CD8-positive, alpha-beta memory T cell (primary cell): ENCODE measurements around the gene TMCO1. TPM values are rescaled to one million over a fixed set of nuclear protein-coding genes. Genes with fewer than 3 reads are reported as not detected.
A peak's percentile ranks its signal among the peaks of the same experiment; 100 is the strongest.
"Not testable (repeated sequence)": the region's sequence is repeated elsewhere in the genome, so short reads cannot be mapped to it uniquely, and the experiment has no call there.

Experiments
- CTCF ChIA-PET: fragments of 350-600 bp; sonication (Branson Sonifier 250); formaldehyde crosslinking; loops from one replicate; lab custom pipeline; 2021; ENCODE audit warnings: antibody characterized with exemption; lab: Charles Lee
- POLR2A ChIA-PET: fragments of 350-600 bp; sonication (Branson Sonifier 250); formaldehyde crosslinking; loops from one replicate; lab custom pipeline; 2021; ENCODE audit warnings: antibody characterized with exemption; lab: Charles Lee
- DNase-seq, 5 donors: peaks; one replicate each; pipeline versions ENCODE4 v3.0.0 to v3.0.0-alpha.2; 2020 to 2022; ENCODE audit warnings: mixed read lengths in 1 of 5
- H3K27ac ChIP-seq: one replicate; pipeline ENCODE4 v1.7.0; 2013; ENCODE audit warnings: low read depth, mild to moderate bottlenecking, low read length, moderate library complexity
- H3K27me3 ChIP-seq: 2 replicates; pipeline ENCODE4 v1.7.0; 2013; ENCODE audit warnings: low read length, mild to moderate bottlenecking; ENCODE audit not compliant: insufficient read depth, poor library complexity, severe bottlenecking
- H3K36me3 ChIP-seq: 2 replicates; pipeline ENCODE4 v1.7.0; 2013; ENCODE audit warnings: mild to moderate bottlenecking, low read length, moderate library complexity; ENCODE audit not compliant: insufficient read depth
- H3K4me1 ChIP-seq: 2 replicates; pipeline ENCODE4 v1.7.0; 2013; ENCODE audit warnings: mild to moderate bottlenecking, low read length, moderate library complexity; ENCODE audit not compliant: insufficient read depth
- H3K4me3 ChIP-seq: 2 replicates; pipeline ENCODE4 v1.7.0; 2013; ENCODE audit warnings: mild to moderate bottlenecking, low read length
- H3K9me3 ChIP-seq: 2 replicates; pipeline ENCODE4 v1.7.0; 2013; ENCODE audit warnings: mild to moderate bottlenecking, low read length
- H3K27ac Mint-ChIP-seq, 8 donors: one replicate each; pipeline ENCODE4 v1.8.0; 2020 to 2021; ENCODE audit warnings: mixed read lengths in 8 of 8, mild to moderate bottlenecking in 6 of 8, inconsistent platforms in 3 of 8, moderate library complexity in 3 of 8
- H3K27me3 Mint-ChIP-seq, 2 donors: one replicate each; pipeline ENCODE4 v1.8.0; 2020 to 2021; ENCODE audit warnings: mixed read lengths in 2 of 2, mild to moderate bottlenecking in 1 of 2, moderate library complexity in 1 of 2
- H3K36me3 Mint-ChIP-seq, 3 donors: one replicate each; pipeline ENCODE4 v1.8.0; 2020 to 2021; ENCODE audit warnings: mixed read lengths in 3 of 3, inconsistent platforms in 1 of 3, mild to moderate bottlenecking in 1 of 3
- H3K4me1 Mint-ChIP-seq, 3 donors: one replicate each; pipeline ENCODE4 v1.8.0; 2020 to 2021; ENCODE audit warnings: mixed read lengths in 3 of 3, inconsistent platforms in 1 of 3, mild to moderate bottlenecking in 1 of 3
- H3K4me3 Mint-ChIP-seq, 7 donors: one replicate each; pipeline ENCODE4 v1.8.0; 2020 to 2021; ENCODE audit warnings: mixed read lengths in 7 of 7, mild to moderate bottlenecking in 6 of 7, moderate library complexity in 4 of 7, inconsistent platforms in 2 of 7
- H3K9me3 Mint-ChIP-seq, 5 donors: one replicate each; pipeline ENCODE4 v1.8.0; 2020 to 2022; ENCODE audit warnings: mixed read lengths in 5 of 5, mild to moderate bottlenecking in 3 of 5, moderate library complexity in 2 of 5, inconsistent platforms in 1 of 5
- polyA plus RNA-seq: library from polyadenylated mRNA; unstranded; fragments of 300-500 nt; fragmentation: Illumina TruSeq; gene quantifications from one replicate; pipeline ENCODE4 v1.2.3, GENCODE V29; 2021
- total RNA-seq, 2 experiments: library from RNA; stranded (reverse); gene quantifications; one replicate each; pipeline ENCODE4 v1.2.3, GENCODE V29; 2021

TMCO1 gene
- total and polyA plus RNA-seq, 3 experiments from 2014 or later = 102 to 148 (median 112) TPM

DNA sequence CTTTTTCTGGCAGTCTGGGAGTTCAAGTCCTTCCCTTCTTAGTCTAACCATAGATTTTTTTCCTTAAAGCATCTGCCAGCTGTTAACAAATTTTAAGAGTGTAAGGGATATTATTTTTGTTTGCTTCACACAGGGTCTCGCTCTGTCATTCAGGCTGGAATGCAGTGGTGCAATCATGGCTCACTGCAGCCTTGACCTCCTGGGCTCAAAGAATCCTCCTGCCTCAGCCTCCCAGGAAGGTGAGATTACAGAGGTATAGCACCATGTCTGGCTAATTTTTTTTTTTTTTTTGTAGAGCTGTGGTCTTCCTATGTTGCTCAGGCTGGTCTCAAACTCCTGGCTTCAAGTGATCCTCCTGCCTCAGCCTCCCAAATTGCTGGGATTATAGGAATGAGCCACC is 23.8 kb downstream of the TMCO1 start:
- CTCF ChIA-PET = interaction anchor here (1.2 to 1.4 kb wide), 2 partner anchors 11 to 144 kb away, joined by 3 read pairs; no protein-coding TSS in a partner anchor
- DNase-seq, POLR2A ChIA-PET, H3K9me3 Mint-ChIP-seq, H3K4me3 ChIP-seq, H3K27ac ChIP-seq, H3K27me3 Mint-ChIP-seq, H3K9me3 ChIP-seq, H3K27me3 ChIP-seq, H3K4me1 ChIP-seq, H3K4me3 Mint-ChIP-seq, H3K27ac Mint-ChIP-seq: not testable (repeated sequence)
- peaks cover 37% of the 10 kb centered on the region for H3K36me3 ChIP-seq
- Mint-ChIP-seq H3K4me1 (peaks cover 12 to 25% (median 14%) of the 10 kb centered on the region in 3 donors), H3K36me3 (peaks cover 10 to 75% (median 23%) of the 10 kb centered on the region in 3 donors)

GRCh38 chr1:165742194-165742593 is 26.5 kb downstream of the TMCO1 start:
- H3K27me3 Mint-ChIP-seq = no peaks in the 10 kb centered on the region
- H3K36me3 Mint-ChIP-seq = peaks cover 10 to 77% (median 23%) of the 10 kb centered on the region in 3 donors
- no peak overlapping the region for H3K4me3 Mint-ChIP-seq
- DNase-seq = no peak
- peaks cover 14 to 31% (median 29%) of the 10 kb centered on the region in 3 donors for H3K4me1 Mint-ChIP-seq
- Histone ChIP-seq H3K9me3 (no peaks in the 10 kb centered on the region), H3K27me3 (no peaks in the 10 kb centered on the region), H3K4me3 (no peak overlapping the region), H3K4me1 (no peaks in the 10 kb centered on the region), H3K27ac (no peak overlapping the region), H3K36me3 (peaks cover 37% of the 10 kb centered on the region)
- H3K27ac Mint-ChIP-seq = peak overlapping the region in 2 of 8 donors; percentile 14 to 47
- POLR2A ChIA-PET = no interaction called here
- no peaks in the 10 kb centered on the region for H3K9me3 Mint-ChIP-seq
- CTCF ChIA-PET = interaction anchor here (1.5 kb wide), 1 partner anchor 11 kb away, joined by 4 read pairs; no protein-coding TSS in a partner anchor

DNA sequence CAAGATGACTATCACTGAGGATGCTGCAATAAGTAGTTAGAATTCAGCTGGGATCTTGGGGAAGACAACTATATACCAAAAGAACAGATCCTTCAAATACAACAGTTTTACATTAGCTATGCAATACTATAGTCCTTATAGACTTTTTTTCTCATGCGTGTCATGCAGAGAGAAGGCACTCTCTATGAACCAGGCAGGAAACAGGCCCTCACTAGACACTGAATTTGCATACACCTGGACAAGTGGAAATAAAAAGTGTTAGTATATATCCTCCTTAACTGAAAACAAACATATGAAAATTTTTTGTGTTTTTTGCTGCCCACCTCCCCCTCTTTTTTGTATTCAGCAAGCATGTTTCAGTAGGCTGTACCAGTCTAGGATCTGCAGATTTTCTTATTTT is 29.9 kb downstream of the TMCO1 start:
- no peak overlapping the region for H3K4me3 Mint-ChIP-seq
- H3K36me3 Mint-ChIP-seq = peaks cover 8 to 82% (median 16%) of the 10 kb centered on the region in 3 donors
- no peaks in the 10 kb centered on the region for H3K4me1 ChIP-seq
- POLR2A ChIA-PET = no interaction called here
- H3K27ac ChIP-seq = no peak overlapping the region
- H3K9me3 ChIP-seq = no peaks in the 10 kb centered on the region
- peaks cover 16 to 31% (median 25%) of the 10 kb centered on the region in 3 donors for H3K4me1 Mint-ChIP-seq
- H3K36me3 ChIP-seq = peaks cover 39% of the 10 kb centered on the region
- no peak overlapping the region for H3K4me3 ChIP-seq
- H3K9me3 Mint-ChIP-seq = no peaks in the 10 kb centered on the region
- no peak for DNase-seq
- H3K27ac Mint-ChIP-seq = peak overlapping the region in 2 of 8 donors; percentile 5 to 51
- H3K27me3 Mint-ChIP-seq = no peaks in the 10 kb centered on the region
- CTCF ChIA-PET = no interaction called here
- no peaks in the 10 kb centered on the region for H3K27me3 ChIP-seq

DNA sequence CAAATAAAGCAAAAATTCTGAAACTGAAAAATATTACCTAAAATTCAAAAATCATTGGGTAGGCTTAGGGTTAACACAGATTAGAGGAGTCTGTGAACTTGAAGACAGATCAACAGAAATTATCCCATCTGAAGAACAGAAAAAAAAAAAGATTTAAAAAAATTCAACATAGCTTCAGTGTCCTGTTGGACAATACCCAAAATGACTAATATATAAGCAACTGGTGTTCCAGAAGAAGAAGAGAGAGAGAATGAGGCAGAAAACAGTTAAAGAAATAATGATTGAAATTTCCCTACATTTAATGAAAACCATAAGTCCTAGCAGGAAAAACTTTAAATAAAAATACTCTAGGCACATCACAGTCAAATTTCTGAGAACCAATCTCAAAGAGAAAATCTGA is 31.5 kb downstream of the TMCO1 start:
- no peak overlapping the region for H3K27ac ChIP-seq
- Mint-ChIP-seq H3K4me3 (no peak overlapping the region), H3K36me3 (peaks cover 8 to 82% (median 13%) of the 10 kb centered on the region in 3 donors), H3K27ac (peak overlapping the region in 3 of 8 donors; percentile 21 to 44 (median 42)), H3K27me3 (no peaks in the 10 kb centered on the region), H3K9me3 (no peaks in the 10 kb centered on the region), H3K4me1 (peaks cover 14 to 31% (median 25%) of the 10 kb centered on the region in 3 donors)
- no peak overlapping the region for H3K4me3 ChIP-seq
- ChIA-PET CTCF (interaction anchor here (1.6 kb wide), 1 partner anchor 89 kb away, joined by 3 read pairs; no protein-coding TSS in a partner anchor), POLR2A (no interaction called here)
- no peak for DNase-seq
- H3K36me3 ChIP-seq = peaks cover 28% of the 10 kb centered on the region
- H3K27me3 ChIP-seq = no peaks in the 10 kb centered on the region
- H3K4me1 ChIP-seq = no peaks in the 10 kb centered on the region
- no peaks in the 10 kb centered on the region for H3K9me3 ChIP-seq

DNA sequence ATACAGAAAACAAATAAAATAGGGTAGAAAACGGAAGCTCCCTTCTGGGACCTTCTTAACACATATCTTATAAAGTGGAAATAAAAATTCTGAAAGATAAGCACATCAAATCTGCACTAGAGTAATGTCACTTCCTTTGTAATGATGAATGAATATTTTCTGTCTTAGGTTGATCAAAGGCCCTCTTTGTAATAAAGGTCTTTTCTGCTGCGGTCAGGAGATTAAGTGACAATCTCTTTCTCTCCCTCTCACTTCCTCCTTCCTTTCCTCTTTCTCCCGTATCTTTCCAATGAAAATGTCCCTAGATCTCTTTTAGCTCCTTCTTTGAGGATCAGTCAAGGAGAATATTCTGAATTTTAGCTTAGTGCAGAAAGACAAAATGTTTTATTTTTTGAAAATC is 33.8 kb downstream of the TMCO1 start:
- no peaks in the 10 kb centered on the region for H3K4me1 ChIP-seq
- H3K9me3 Mint-ChIP-seq = no peaks in the 10 kb centered on the region
- H3K36me3 Mint-ChIP-seq = peaks cover 3 to 72% (median 4%) of the 10 kb centered on the region in 3 donors
- H3K27ac ChIP-seq = no peak overlapping the region
- no peaks in the 10 kb centered on the region for H3K27me3 Mint-ChIP-seq
- no peak overlapping the region for H3K4me3 ChIP-seq
- POLR2A ChIA-PET = interaction anchor here (1.0 kb wide), 1 partner anchor 21 kb away, joined by 3 read pairs; no protein-coding TSS in a partner anchor
- H3K4me1 Mint-ChIP-seq = peaks cover 9 to 25% (median 25%) of the 10 kb centered on the region in 3 donors
- H3K36me3 ChIP-seq = peaks cover 9% of the 10 kb centered on the region
- no peaks in the 10 kb centered on the region for H3K9me3 ChIP-seq
- H3K4me3 Mint-ChIP-seq = no peak overlapping the region
- no peak for DNase-seq
- no peaks in the 10 kb centered on the region for H3K27me3 ChIP-seq
- peak overlapping the region in 3 of 8 donors; percentile 0 to 43 (median 41) for H3K27ac Mint-ChIP-seq
- CTCF ChIA-PET = interaction anchor here (0.6 kb wide), 1 partner anchor 12 kb away, joined by 3 read pairs; no protein-coding TSS in a partner anchor

DNA sequence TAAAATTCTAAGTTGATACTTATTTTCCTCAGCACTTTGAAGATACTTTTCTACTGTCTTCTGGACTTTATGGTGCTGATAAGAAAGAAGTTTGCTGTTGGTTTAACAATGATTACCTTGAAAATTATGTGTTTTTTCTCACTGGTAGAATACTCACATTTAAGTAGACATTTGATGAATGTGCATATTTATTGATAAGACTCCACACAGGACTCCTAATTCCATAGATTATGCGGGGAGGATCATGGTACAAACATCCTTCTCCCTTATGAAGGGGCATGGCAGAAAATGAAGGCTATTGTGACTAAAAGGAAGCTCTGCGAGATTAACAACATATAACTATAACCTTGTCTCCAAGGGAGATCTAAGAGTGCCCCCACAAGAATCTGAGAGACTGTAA is 41.8 kb downstream of the TMCO1 start:
- Mint-ChIP-seq H3K4me1 (no peaks in the 10 kb centered on the region), H3K27me3 (no peaks in the 10 kb centered on the region), H3K4me3 (no peak overlapping the region), H3K36me3 (peaks cover 0 to 46% (median 10%) of the 10 kb centered on the region in 3 donors), H3K27ac (peak overlapping the region in 1 of 8 donors; percentile 38), H3K9me3 (no peaks in the 10 kb centered on the region)
- no peaks in the 10 kb centered on the region for H3K27me3 ChIP-seq
- ChIA-PET CTCF (no interaction called here), POLR2A (no interaction called here)
- no peak for DNase-seq
- peaks cover 20% of the 10 kb centered on the region for H3K36me3 ChIP-seq
- no peaks in the 10 kb centered on the region for H3K4me1 ChIP-seq
- H3K9me3 ChIP-seq = no peaks in the 10 kb centered on the region
- no peak overlapping the region for H3K4me3 ChIP-seq
- H3K27ac ChIP-seq = no peak overlapping the region

- no peak overlapping the region for H3K4me3 ChIP-seq
- no peak overlapping the region for H3K27ac ChIP-seq
- H3K4me3 Mint-ChIP-seq = no peak overlapping the region
- H3K36me3 ChIP-seq = peaks cover 20% of the 10 kb centered on the region
- peaks cover 0 to 41% (median 10%) of the 10 kb centered on the region in 3 donors for H3K36me3 Mint-ChIP-seq
- H3K27ac Mint-ChIP-seq = no peak overlapping the region
- ChIA-PET POLR2A (no interaction called here), CTCF (no interaction called here)
- no peaks in the 10 kb centered on the region for H3K27me3 ChIP-seq
- H3K27me3 Mint-ChIP-seq = no peaks in the 10 kb centered on the region
- DNase-seq = no peak
- no peaks in the 10 kb centered on the region for H3K4me1 ChIP-seq
- no peaks in the 10 kb centered on the region for H3K4me1 Mint-ChIP-seq
- H3K9me3 Mint-ChIP-seq = no peaks in the 10 kb centered on the region
- no peaks in the 10 kb centered on the region for H3K9me3 ChIP-seq
Measured at GRCh38 chr1:165726169-165726568, 42.5 kb downstream of the TMCO1 start.

DNA sequence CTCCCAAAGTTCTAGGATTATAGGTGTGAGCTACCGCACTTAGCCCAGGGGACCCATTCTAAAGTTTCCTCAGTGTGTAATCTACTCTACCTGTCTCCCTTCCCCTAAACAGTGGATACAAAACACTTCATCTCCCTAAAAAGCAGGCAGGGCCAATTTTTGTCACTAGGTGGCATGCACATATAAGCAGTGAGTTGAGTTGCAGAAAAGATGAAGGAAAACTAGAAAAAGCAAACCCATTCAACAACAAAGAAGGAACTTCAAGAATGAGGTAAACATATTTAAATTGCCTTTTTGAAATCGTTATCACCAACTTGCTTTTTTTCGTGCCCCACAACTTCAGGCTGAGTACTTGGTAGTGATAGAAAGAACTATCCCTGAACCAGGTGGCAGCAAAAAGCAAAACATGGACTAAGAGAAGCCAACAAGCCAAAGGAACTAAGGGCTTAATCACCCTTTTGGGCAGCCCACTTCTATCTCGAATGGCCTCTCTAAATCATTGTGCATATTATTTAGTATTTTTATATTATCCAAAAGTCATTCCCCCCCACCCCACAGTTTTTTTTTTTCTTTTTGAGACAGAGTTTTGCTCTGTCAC is 50.7 kb downstream of the TMCO1 start:
- H3K27me3 ChIP-seq = no peaks in the 10 kb centered on the region
- H3K9me3 ChIP-seq = no peaks in the 10 kb centered on the region
- no peak overlapping the region for H3K4me3 Mint-ChIP-seq
- H3K36me3 Mint-ChIP-seq = no peaks in the 10 kb centered on the region
- H3K36me3 ChIP-seq = no peaks in the 10 kb centered on the region
- no peaks in the 10 kb centered on the region for H3K9me3 Mint-ChIP-seq
- POLR2A ChIA-PET = no interaction called here
- peak overlapping the region in 1 of 8 donors; percentile 2 for H3K27ac Mint-ChIP-seq
- H3K27ac ChIP-seq = no peak overlapping the region
- CTCF ChIA-PET = no interaction called here
- no peaks in the 10 kb centered on the region for H3K4me1 ChIP-seq
- no peaks in the 10 kb centered on the region for H3K27me3 Mint-ChIP-seq
- no peak overlapping the region for H3K4me3 ChIP-seq
- H3K4me1 Mint-ChIP-seq = no peaks in the 10 kb centered on the region
- DNase-seq = peak in 2 of 5 donors; percentile 4 to 7
